ENCODE data around the gene RAB40A. TPM values are rescaled to one million over a fixed set of nuclear protein-coding genes. Genes with fewer than 3 reads are reported as not detected.

Gene RAB40A
- total and polyA plus RNA-seq, 3 donors from 2014 or later = 5.3 to 37.9 (median 29.5) TPM

DNA sequence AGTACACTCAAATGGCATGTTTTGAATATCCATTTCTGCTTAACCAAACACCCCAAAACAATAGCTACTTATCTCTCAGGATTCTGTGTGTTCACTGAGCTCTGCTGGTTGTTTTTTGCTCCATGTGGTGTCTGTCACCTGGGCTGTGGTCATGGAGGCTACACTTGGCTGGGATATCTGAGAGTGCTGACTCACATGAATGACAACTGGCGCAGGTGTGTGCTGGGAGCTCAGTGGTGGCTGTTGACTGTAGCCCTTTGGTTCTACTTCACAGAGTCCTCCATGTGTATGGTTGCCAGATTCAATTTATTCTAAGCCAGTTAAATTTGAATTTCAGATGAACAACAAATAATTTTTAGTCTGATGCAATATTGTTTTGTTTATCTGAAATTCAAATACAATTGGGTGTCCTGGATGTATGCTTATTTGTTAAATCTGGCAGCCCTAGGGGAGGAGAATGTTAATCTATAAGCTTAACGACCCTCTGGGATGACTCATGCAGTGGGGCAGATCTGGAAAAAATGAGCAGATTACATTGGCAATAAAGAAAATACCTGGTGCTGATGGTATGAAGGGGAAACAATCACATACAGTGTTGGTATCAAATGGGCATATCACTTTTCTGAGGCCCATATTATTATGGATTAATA is 37.8 kb upstream of the RAB40A start:
- intact Hi-C loops (cut with DNase I; ENCODE audit: low total_unique reads) = no loop called here
- WGBS, 2 donors = 69 to 83% methylated on average over 2 of the region's 2 CpGs
- no peaks in the 10 kb centered on the region for H3K4me1 ChIP-seq

DNA sequence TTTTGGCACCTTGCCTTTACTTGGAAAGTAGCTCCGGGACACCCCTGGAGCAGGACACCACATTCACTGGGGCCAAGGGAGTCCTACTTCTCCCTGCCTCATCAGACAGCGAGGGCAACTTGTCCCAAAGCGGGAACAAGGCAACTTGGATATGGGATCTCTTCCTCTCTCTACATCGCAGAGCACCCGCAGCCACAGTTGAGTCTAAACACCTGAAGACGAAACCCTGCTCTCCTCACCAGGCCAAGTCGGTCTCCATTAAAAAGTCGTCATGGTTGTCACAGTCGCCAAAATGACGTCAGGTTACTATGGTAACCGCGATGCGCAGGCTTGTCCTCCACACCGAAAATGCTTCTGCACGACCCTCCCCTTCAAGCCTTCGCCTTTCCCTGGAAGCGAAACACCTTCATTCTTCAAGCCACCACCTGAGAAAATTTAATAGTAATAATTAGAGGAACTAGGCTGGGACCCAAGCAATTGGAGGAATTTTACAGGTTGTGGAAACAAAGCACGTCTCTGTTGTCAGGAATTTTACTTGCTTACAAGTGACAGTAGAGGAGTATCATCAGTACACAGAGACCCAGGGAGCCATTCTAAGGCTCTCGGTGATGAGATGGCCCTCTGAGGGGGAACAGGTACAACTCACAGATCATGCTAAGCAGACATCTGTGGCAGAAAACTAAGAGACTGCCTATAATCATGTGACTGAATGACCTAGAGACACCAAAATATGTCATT is 35.6 kb upstream of the RAB40A start:
- no peaks in the 10 kb centered on the region for H3K4me1 ChIP-seq
- no peak for TF ChIP-seq POLR2A (IDR thresholded peaks at IDR 0.05)
- TF ChIP-seq, protein P1, sequence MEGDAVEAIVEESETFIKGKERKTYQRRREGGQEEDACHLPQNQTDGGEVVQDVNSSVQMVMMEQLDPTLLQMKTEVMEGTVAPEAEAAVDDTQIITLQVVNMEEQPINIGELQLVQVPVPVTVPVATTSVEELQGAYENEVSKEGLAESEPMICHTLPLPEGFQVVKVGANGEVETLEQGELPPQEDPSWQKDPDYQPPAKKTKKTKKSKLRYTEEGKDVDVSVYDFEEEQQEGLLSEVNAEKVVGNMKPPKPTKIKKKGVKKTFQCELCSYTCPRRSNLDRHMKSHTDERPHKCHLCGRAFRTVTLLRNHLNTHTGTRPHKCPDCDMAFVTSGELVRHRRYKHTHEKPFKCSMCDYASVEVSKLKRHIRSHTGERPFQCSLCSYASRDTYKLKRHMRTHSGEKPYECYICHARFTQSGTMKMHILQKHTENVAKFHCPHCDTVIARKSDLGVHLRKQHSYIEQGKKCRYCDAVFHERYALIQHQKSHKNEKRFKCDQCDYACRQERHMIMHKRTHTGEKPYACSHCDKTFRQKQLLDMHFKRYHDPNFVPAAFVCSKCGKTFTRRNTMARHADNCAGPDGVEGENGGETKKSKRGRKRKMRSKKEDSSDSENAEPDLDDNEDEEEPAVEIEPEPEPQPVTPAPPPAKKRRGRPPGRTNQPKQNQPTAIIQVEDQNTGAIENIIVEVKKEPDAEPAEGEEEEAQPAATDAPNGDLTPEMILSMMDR (IDR thresholded peaks at IDR 0.05) = no peak
- DNase-seq = peak; percentile 73
- H3K9me3 ChIP-seq = no peaks in the 10 kb centered on the region
- WGBS, 2 donors = 27 to 43% methylated on average over 14 to 19 of the region's 19 CpGs
- no peaks in the 10 kb centered on the region for H3K27me3 ChIP-seq
- H3K4me3 ChIP-seq = peak overlapping the region in 1 of 2 donors; percentile 38
- no peaks in the 10 kb centered on the region for H3K36me3 ChIP-seq (ENCODE audit: low read depth, missing control alignments)
- H3K27ac ChIP-seq = no peak overlapping the region
- intact Hi-C loops (cut with DNase I; ENCODE audit: low total_unique reads) = no loop called here

More for the DNA sequence above, 37.8 kb upstream of the RAB40A start:
- H3K9me3 ChIP-seq = no peaks in the 10 kb centered on the region
- H3K27me3 ChIP-seq = no peaks in the 10 kb centered on the region
- H3K27ac ChIP-seq = no peak overlapping the region
- H3K36me3 ChIP-seq (ENCODE audit: low read depth, missing control alignments) = no peaks in the 10 kb centered on the region
- TF ChIP-seq, protein P1 (IDR thresholded peaks at IDR 0.05) = no peak
- no peak for TF ChIP-seq POLR2A (IDR thresholded peaks at IDR 0.05)
- H3K4me3 ChIP-seq = no peak overlapping the region
- no peak for DNase-seq

DNA sequence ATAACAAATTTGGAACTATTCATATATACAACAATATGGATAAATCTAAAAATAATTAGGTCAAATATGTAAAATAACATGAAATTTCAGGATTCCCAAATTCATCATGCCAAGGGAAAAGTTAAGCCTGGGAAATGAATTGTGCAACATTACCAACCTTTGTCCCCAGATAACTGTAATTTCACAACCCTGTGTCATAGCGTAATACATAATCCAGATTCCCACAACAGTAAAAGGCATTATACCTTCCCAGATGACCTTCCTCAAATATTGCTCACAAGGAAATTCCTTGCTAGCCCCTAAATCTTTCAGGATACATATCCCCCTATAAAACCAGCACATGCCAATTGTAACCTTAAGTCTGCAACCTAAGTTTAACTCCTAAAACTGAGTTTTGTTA is 32.9 kb upstream of the RAB40A start:
- H3K4me1 ChIP-seq = no peaks in the 10 kb centered on the region
- no peaks in the 10 kb centered on the region for H3K27me3 ChIP-seq
- TF ChIP-seq POLR2A (IDR thresholded peaks at IDR 0.05) = no peak
- TF ChIP-seq, protein P1 (IDR thresholded peaks at IDR 0.05) = no peak
- no peak for DNase-seq
- no peak overlapping the region for H3K4me3 ChIP-seq
- intact Hi-C loops (cut with DNase I; ENCODE audit: low total_unique reads) = no loop called here
- H3K27ac ChIP-seq = no peak overlapping the region
- H3K9me3 ChIP-seq = no peaks in the 10 kb centered on the region
- 89 to 94% methylated on average over 1 of the region's 1 CpG for WGBS, 2 donors
- no peaks in the 10 kb centered on the region for H3K36me3 ChIP-seq (ENCODE audit: low read depth, missing control alignments)

DNA sequence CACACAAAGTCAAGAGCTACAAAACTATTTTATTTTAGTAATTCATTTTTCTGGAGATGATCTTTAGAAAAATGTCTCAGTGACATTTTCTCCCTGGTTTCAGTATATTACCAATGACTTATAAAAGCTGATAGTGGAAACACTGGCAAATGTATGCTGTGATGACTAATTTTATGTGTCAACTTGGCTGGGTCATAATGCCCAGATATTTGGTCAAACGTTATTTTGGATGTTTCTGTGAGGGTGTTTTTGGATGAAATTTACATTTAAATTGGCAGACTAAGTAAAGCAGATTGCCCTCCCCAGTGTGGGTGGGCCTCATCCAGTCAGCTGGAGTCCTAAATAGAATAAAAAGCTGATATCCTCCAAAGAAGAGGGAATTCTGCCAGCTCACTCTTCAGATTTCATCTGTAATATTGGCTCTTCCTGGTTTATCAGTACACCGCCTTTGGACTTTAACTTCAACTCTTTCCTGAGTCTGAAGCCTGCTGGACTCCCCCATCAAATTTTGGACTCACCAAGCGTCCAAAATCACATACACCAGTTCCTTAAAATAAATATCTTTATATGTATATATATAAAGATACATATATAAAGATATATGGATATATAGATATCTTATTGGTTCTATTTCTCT is 31.2 kb upstream of the RAB40A start:
- Histone ChIP-seq H3K27me3 (no peaks in the 10 kb centered on the region), H3K27ac (no peak overlapping the region), H3K4me3 (no peak overlapping the region), H3K9me3 (no peaks in the 10 kb centered on the region), H3K36me3 (ENCODE audit: low read depth, missing control alignments) (no peaks in the 10 kb centered on the region), H3K4me1 (no peaks in the 10 kb centered on the region)
- TF ChIP-seq POLR2A (IDR thresholded peaks at IDR 0.05) = no peak
- intact Hi-C loops (cut with DNase I; ENCODE audit: low total_unique reads) = no loop called here
- no peak for DNase-seq
- 49 to 67% methylated on average over 3 of the region's 3 CpGs for WGBS, 2 donors

DNA sequence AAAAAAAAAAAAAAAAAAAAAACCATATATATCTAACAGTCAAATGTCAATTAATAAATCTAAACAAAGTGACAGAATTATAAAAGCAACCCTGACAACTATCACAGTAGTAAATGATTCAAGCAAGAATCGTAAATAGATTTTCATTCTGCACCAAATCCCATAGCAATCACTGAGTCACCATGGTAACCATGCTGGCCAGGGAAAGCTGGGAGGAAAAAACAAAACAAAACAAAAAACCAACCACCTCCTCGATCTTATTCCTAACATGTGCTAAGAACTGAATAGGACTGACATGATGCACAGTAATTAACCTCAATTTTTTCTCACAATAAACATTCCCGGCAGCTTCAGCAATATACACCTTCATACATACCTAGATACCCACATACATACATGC is 30.6 kb upstream of the RAB40A start:
- TF ChIP-seq POLR2A (IDR thresholded peaks at IDR 0.05) = no peak
- TF ChIP-seq, protein P1 (IDR thresholded peaks at IDR 0.05) = no peak
- Histone ChIP-seq H3K36me3 (ENCODE audit: low read depth, missing control alignments) (no peaks in the 10 kb centered on the region), H3K27ac (no peak overlapping the region), H3K27me3 (no peaks in the 10 kb centered on the region), H3K9me3 (no peaks in the 10 kb centered on the region), H3K4me1 (no peaks in the 10 kb centered on the region), H3K4me3 (no peak overlapping the region)
- intact Hi-C loops (cut with DNase I; ENCODE audit: low total_unique reads) = no loop called here
- no peak for DNase-seq
- 60 to 63% methylated on average over 3 of the region's 3 CpGs for WGBS, 2 donors

Data from testis (tissue), 3 donors.